ENCODE measurements around the gene PTTG1IP. TPM values are rescaled to one million over a fixed set of nuclear protein-coding genes. Genes with fewer than 3 reads are reported as not detected.

Gene PTTG1IP
- total RNA-seq, 1 donor from 2014 or later: 240 TPM

GRCh38 chr21:44876849-44877575 lies 3.5 kb upstream of the PTTG1IP start:
- Mint-ChIP-seq H3K36me3 (ENCODE audit: low read depth, unreplicated experiment) (peaks cover 2% of the 10 kb centered on the region), H3K9me3 (ENCODE audit: unreplicated experiment) (peaks cover 1% of the 10 kb centered on the region), H3K4me1 (ENCODE audit: low read depth, unreplicated experiment) (peaks cover 15% of the 10 kb centered on the region), H3K4me3 (ENCODE audit: unreplicated experiment) (no peak overlapping the region), H3K27me3 (ENCODE audit: low read depth, unreplicated experiment) (peaks cover 11% of the 10 kb centered on the region), H3K27ac (ENCODE audit: unreplicated experiment) (no peak overlapping the region)
- Histone ChIP-seq H3K27ac (ENCODE audit: low read depth, low read length) (no peak overlapping the region), H3K36me3 (ENCODE audit: insufficient read depth, low read length) (no peaks in the 10 kb centered on the region), H2AFZ (ENCODE audit: low read depth, low read length) (no peak overlapping the region), H3K4me1 (ENCODE audit: insufficient read depth, low read length) (peaks cover 36% of the 10 kb centered on the region), H3K27me3 (ENCODE audit: insufficient read depth, low read length) (no peaks in the 10 kb centered on the region), H3K4me3 (ENCODE audit: insufficient read depth, low read depth, low read length) (no peak overlapping the region), H3K9ac (ENCODE audit: low read length) (no peak overlapping the region), H3K79me2 (ENCODE audit: insufficient read depth, low read length) (peaks cover 12% of the 10 kb centered on the region), H3K4me2 (ENCODE audit: low read length) (no peak overlapping the region), H4K20me1 (ENCODE audit: insufficient read depth, low read length) (peaks cover 11% of the 10 kb centered on the region), H3K9me3 (ENCODE audit: insufficient read depth, low read depth, low read length) (no peaks in the 10 kb centered on the region)
- TF ChIP-seq CTCF (IDR thresholded peaks at IDR 0.05; ENCODE audit: insufficient read depth, low read depth, low read length): no peak
- TF ChIP-seq EZH2 (IDR thresholded peaks at IDR 0.05; ENCODE audit: insufficient read depth, low read length): no peak
- no peak for DNase-seq (ENCODE audit: low read depth)
- FAIRE-seq: no peak

GRCh38 chr21:44875316-44875700 lies 1.8 kb upstream of the PTTG1IP start:
- FAIRE-seq: no peak
- H3K27me3 Mint-ChIP-seq (ENCODE audit: low read depth, unreplicated experiment): peaks cover 10% of the 10 kb centered on the region
- Histone ChIP-seq H3K9ac (ENCODE audit: low read length) (peak overlapping the region; percentile 74), H3K27me3 (ENCODE audit: insufficient read depth, low read length) (no peaks in the 10 kb centered on the region), H3K79me2 (ENCODE audit: insufficient read depth, low read length) (peaks cover 29% of the 10 kb centered on the region), H3K36me3 (ENCODE audit: insufficient read depth, low read length) (no peaks in the 10 kb centered on the region), H4K20me1 (ENCODE audit: insufficient read depth, low read length) (peaks cover 28% of the 10 kb centered on the region), H3K4me3 (ENCODE audit: insufficient read depth, low read depth, low read length) (peak overlapping the region; percentile 58), H3K27ac (ENCODE audit: low read depth, low read length) (no peak overlapping the region), H3K4me1 (ENCODE audit: insufficient read depth, low read length) (peaks cover 36% of the 10 kb centered on the region), H3K9me3 (ENCODE audit: insufficient read depth, low read depth, low read length) (no peaks in the 10 kb centered on the region), H3K4me2 (ENCODE audit: low read length) (peak overlapping the region; percentile 88), H2AFZ (ENCODE audit: low read depth, low read length) (no peak overlapping the region)
- DNase-seq (ENCODE audit: low read depth): peak; percentile 26
- peaks cover 15% of the 10 kb centered on the region for H3K4me1 Mint-ChIP-seq (ENCODE audit: low read depth, unreplicated experiment)
- H3K9me3 Mint-ChIP-seq (ENCODE audit: unreplicated experiment): no peaks in the 10 kb centered on the region
- TF ChIP-seq CTCF (IDR thresholded peaks at IDR 0.05; ENCODE audit: insufficient read depth, low read depth, low read length): no peak
- no peak for TF ChIP-seq EZH2 (IDR thresholded peaks at IDR 0.05; ENCODE audit: insufficient read depth, low read length)
- H3K4me3 Mint-ChIP-seq (ENCODE audit: unreplicated experiment): no peak overlapping the region
- H3K27ac Mint-ChIP-seq (ENCODE audit: unreplicated experiment): no peak overlapping the region
- peaks cover 2% of the 10 kb centered on the region for H3K36me3 Mint-ChIP-seq (ENCODE audit: low read depth, unreplicated experiment)

All from astrocyte (in vitro differentiated cells and primary cell).